Activated naive CD4-positive, alpha-beta T cell (primary cell): ENCODE data around the gene CEL.
A peak's percentile ranks its signal among the peaks of the same experiment; 100 is the strongest.
"Not testable (repeated sequence)": the region's sequence is repeated elsewhere in the genome, so short reads cannot be mapped to it uniquely, and the experiment has no call there.

ENCODE experiments used
- DNase-seq, 4 experiments: peaks; one replicate each; lab custom pipeline; 2025; lab: John Stamatoyannopoulos, UW

Gene CEL

GRCh38 chr9:133061764-133062145 lies at the start of gene CEL:
Gene CEL (plus strand): TSS chr9:133061981. CDS start chr9:133062003, 22 bp downstream.
- not testable (repeated sequence) for DNase-seq

GRCh38 chr9:133014696-133015095 lies 47.1 kb upstream of the CEL start:
- DNase-seq = no peak

- peak in 1 of 4 experiments; percentile 11 for DNase-seq
Measured at GRCh38 chr9:133023117-133023890, 38.5 kb upstream of the CEL start.

- DNase-seq = no peak
Measured at GRCh38 chr9:133026426-133026825, 35.4 kb upstream of the CEL start.

- no peak for DNase-seq
Measured at GRCh38 chr9:133027134-133027533, 34.6 kb upstream of the CEL start.

GRCh38 chr9:133028221-133028620 lies 33.6 kb upstream of the CEL start:
- no peak for DNase-seq

GRCh38 chr9:133029994-133030316 lies 31.8 kb upstream of the CEL start:
- no peak for DNase-seq

GRCh38 chr9:133030317-133031129 lies 31.3 kb upstream of the CEL start, which contains the start of gene GTF3C5:
Gene GTF3C5 (plus strand): TSS chr9:133030997. CDS start chr9:133031012, 15 bp downstream.
- peak; percentile 76 to 90 (median 86) for DNase-seq

GRCh38 chr9:133031130-133031422 lies 30.7 kb upstream of the CEL start:
- no peak for DNase-seq

- DNase-seq = no peak
Measured at GRCh38 chr9:133031496-133031911, 30.3 kb upstream of the CEL start.

- DNase-seq = no peak
Measured at GRCh38 chr9:133032171-133032570, 29.6 kb upstream of the CEL start.

GRCh38 chr9:133035669-133036068 lies 26.1 kb upstream of the CEL start:
- no peak for DNase-seq

GRCh38 chr9:133037775-133038515 lies 23.8 kb upstream of the CEL start:
- no peak for DNase-seq

GRCh38 chr9:133040892-133041479 lies 20.8 kb upstream of the CEL start:
- DNase-seq = peak in 1 of 4 experiments; percentile 17

GRCh38 chr9:133041958-133042357 lies 19.8 kb upstream of the CEL start:
- no peak for DNase-seq

- DNase-seq = no peak
Measured at GRCh38 chr9:133042676-133043075, 19.1 kb upstream of the CEL start.

- no peak for DNase-seq
Measured at GRCh38 chr9:133043449-133044035, 18.2 kb upstream of the CEL start.

- no peak for DNase-seq
Measured at GRCh38 chr9:133044125-133044524, 17.7 kb upstream of the CEL start.

- no peak for DNase-seq
Measured at GRCh38 chr9:133044661-133045060, 17.1 kb upstream of the CEL start.

- DNase-seq = no peak
Measured at GRCh38 chr9:133045132-133045531, 16.6 kb upstream of the CEL start.

GRCh38 chr9:133046196-133046899 lies 15.4 kb upstream of the CEL start:
- no peak for DNase-seq
